PC-9 (cell line): Measurements from ENCODE around the gene FGF1. TPM values are rescaled to one million over a fixed set of nuclear protein-coding genes. Genes with fewer than 3 reads are reported as not detected.
A peak's percentile ranks its signal among the peaks of the same experiment; 100 is the strongest.

Experiments used
- BruUV-seq: library from RNA; stranded (reverse); fragments of 400-500 nt; replicated peaks from 2 replicates; lab custom pipeline; 2021; lab: Mats Ljungman, UMichigan
- CTCF ChIA-PET: fragments of 300-600 bp; sonication (Branson Sonifier 250); formaldehyde crosslinking; loops from one replicate; lab custom pipeline; 2022; ENCODE audit warnings: antibody characterized with exemption; lab: Charles Lee
- POLR2A ChIA-PET: fragments of 300-600 bp; sonication (Branson Sonifier 250); formaldehyde crosslinking; loops from one replicate; lab custom pipeline; 2022; ENCODE audit warnings: antibody characterized with exemption; ENCODE audit not compliant: unreplicated experiment; lab: Charles Lee
- DNase-seq, 2 experiments: peaks; one replicate each; pipeline versions ENCODE4 v3.0.0 to v3.0.0-alpha.2; 2015 to 2022; ENCODE audit warnings: mixed read lengths in 1 of 2
- H2AFZ ChIP-seq: fragments of 200-600 bp; sonication (generic); 2 replicates; pipeline ENCODE4 v1.8.1; 2017; ENCODE audit warnings: antibody characterized with exemption
- H3F3A ChIP-seq: fragments of 200-600 bp; sonication (generic); 2 replicates; pipeline ENCODE4 v1.8.1; 2017; ENCODE audit warnings: antibody characterized with exemption, mild to moderate bottlenecking, low read depth; ENCODE audit not compliant: insufficient read depth
- H3K27ac ChIP-seq: fragments of 200-600 bp; sonication (generic); 2 replicates; pipeline ENCODE4 v1.6.1; 2016; ENCODE audit warnings: mixed run types
- H3K27me3 ChIP-seq: fragments of 200-600 bp; sonication (generic); 2 replicates; pipeline ENCODE4 v1.6.1; 2016; ENCODE audit warnings: low read depth, mixed run types; ENCODE audit not compliant: insufficient read depth
- H3K36me3 ChIP-seq: fragments of 200-600 bp; sonication (generic); 2 replicates; pipeline ENCODE4 v1.6.1; 2016; ENCODE audit warnings: low read depth, mixed run types
- H3K4me1 ChIP-seq: fragments of 200-600 bp; sonication (generic); replicated peaks from 2 replicates; pipeline ENCODE4 v1.6.1; 2016; ENCODE audit warnings: mixed run types; ENCODE audit not compliant: insufficient read depth
- H3K4me2 ChIP-seq: fragments of 200-600 bp; sonication (generic); 2 replicates; pipeline ENCODE4 v1.6.1; 2017; ENCODE audit warnings: mixed run types
- H3K4me3 ChIP-seq: fragments of 200-600 bp; sonication (generic); 2 replicates; pipeline ENCODE4 v1.6.1; 2016; ENCODE audit warnings: mixed run types
- H3K79me2 ChIP-seq: fragments of 200-600 bp; sonication (generic); 2 replicates; pipeline ENCODE4 v1.6.1; 2017; ENCODE audit warnings: low read depth, mixed run types
- H3K9me2 ChIP-seq: fragments of 200-600 bp; sonication (generic); 2 replicates; pipeline ENCODE4 v1.8.1; 2017; ENCODE audit warnings: mild to moderate bottlenecking; ENCODE audit not compliant: insufficient read depth
- H3K9me3 ChIP-seq: fragments of 200-600 bp; sonication (generic); 2 replicates; pipeline ENCODE4 v1.8.1; 2016; ENCODE audit warnings: low read depth; ENCODE audit not compliant: insufficient read depth
- H4K20me1 ChIP-seq: fragments of 200-600 bp; sonication (generic); 2 replicates; pipeline ENCODE4 v1.8.1; 2017; ENCODE audit not compliant: insufficient read depth
- EZH2 ChIP-seq: fragments of 200-600 bp; sonication (generic); IDR thresholded peaks from 2 replicates; pipeline ENCODE4 v1.8.0; 2017; ENCODE audit warnings: antibody characterized with exemption, low read depth
- intact Hi-C: fragments of 100-400 bp; cut with micrococcal nuclease; formaldehyde crosslinking; loops from one replicate; pipeline ENCODE4 v1.10.0; 2022; ENCODE audit not compliant: unreplicated experiment
- total RNA-seq: library from RNA; stranded (reverse); gene quantifications from 2 replicates; pipeline ENCODE4 v1.2.3, GENCODE V29; 2021
- TF ChIP-seq, protein P1 (sequence below): fragments of 200-600 bp; sonication (generic); conservative IDR thresholded peaks from 2 replicates; pipeline ENCODE4 v1.6.1; 2017; ENCODE audit warnings: mixed run types, antibody characterized with exemption, mild to moderate bottlenecking, moderate library complexity

The FGF1 gene
- total RNA-seq, 1 experiment from 2014 or later = 0.44 TPM

GRCh38 chr5:142657446-142657845, 28.4 kb downstream of the FGF1 start:
- Histone ChIP-seq H3K4me3 (no peak overlapping the region), H3K4me2 (no peak overlapping the region), H3K27ac (no peak overlapping the region), H3F3A (no peaks in the 10 kb centered on the region; the same call in 1 of the 2 replicates), H3K79me2 (no peaks in the 10 kb centered on the region), H4K20me1 (no peaks in the 10 kb centered on the region), H2AFZ (no peak overlapping the region), H3K36me3 (no peaks in the 10 kb centered on the region), H3K27me3 (no peaks in the 10 kb centered on the region), H3K9me2 (no peaks in the 10 kb centered on the region), H3K4me1 (no peaks in the 10 kb centered on the region), H3K9me3 (no peaks in the 10 kb centered on the region)
- DNase-seq = no peak
- CTCF ChIA-PET = interaction anchor here (0.7 kb wide), 1 partner anchor 303 kb away, joined by 5 read pairs; no protein-coding TSS in a partner anchor
- POLR2A ChIA-PET = no interaction called here
- TF ChIP-seq, protein P1, sequence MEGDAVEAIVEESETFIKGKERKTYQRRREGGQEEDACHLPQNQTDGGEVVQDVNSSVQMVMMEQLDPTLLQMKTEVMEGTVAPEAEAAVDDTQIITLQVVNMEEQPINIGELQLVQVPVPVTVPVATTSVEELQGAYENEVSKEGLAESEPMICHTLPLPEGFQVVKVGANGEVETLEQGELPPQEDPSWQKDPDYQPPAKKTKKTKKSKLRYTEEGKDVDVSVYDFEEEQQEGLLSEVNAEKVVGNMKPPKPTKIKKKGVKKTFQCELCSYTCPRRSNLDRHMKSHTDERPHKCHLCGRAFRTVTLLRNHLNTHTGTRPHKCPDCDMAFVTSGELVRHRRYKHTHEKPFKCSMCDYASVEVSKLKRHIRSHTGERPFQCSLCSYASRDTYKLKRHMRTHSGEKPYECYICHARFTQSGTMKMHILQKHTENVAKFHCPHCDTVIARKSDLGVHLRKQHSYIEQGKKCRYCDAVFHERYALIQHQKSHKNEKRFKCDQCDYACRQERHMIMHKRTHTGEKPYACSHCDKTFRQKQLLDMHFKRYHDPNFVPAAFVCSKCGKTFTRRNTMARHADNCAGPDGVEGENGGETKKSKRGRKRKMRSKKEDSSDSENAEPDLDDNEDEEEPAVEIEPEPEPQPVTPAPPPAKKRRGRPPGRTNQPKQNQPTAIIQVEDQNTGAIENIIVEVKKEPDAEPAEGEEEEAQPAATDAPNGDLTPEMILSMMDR = no peak
- no peak for TF ChIP-seq EZH2
- BruUV-seq = no TSS peak
- intact Hi-C loops = loop anchor here (5.0 kb wide), 1 partner anchor 1535 kb away; no protein-coding TSS in a partner anchor

GRCh38 chr5:142655339-142656267, 30.3 kb downstream of the FGF1 start:
- BruUV-seq = no TSS peak
- no peaks in the 10 kb centered on the region; the same call in 1 of the 2 replicates for H3F3A ChIP-seq
- intact Hi-C loops = loop anchor here (1.0 to 5.0 kb wide), 6 partner anchors 44 to 1537 kb away; no protein-coding TSS in a partner anchor
- H3K27ac ChIP-seq = no peak overlapping the region
- H3K9me2 ChIP-seq = no peaks in the 10 kb centered on the region
- DNase-seq = peak; percentile 52 to 78
- no peak overlapping the region for H3K4me2 ChIP-seq
- H3K4me1 ChIP-seq = no peaks in the 10 kb centered on the region
- ChIA-PET POLR2A (no interaction called here), CTCF (interaction anchor here (0.5 to 1.5 kb wide), 14 partner anchors 10 to 765 kb away, joined by 3 to 32 read pairs (median 6); no protein-coding TSS in a partner anchor)
- TF ChIP-seq, protein P1 = peak; percentile 97
- TF ChIP-seq EZH2 = no peak
- no peaks in the 10 kb centered on the region for H3K9me3 ChIP-seq
- no peaks in the 10 kb centered on the region for H3K27me3 ChIP-seq
- H2AFZ ChIP-seq = no peak overlapping the region
- no peak overlapping the region for H3K4me3 ChIP-seq
- H3K36me3 ChIP-seq = no peaks in the 10 kb centered on the region
- no peaks in the 10 kb centered on the region for H4K20me1 ChIP-seq
- H3K79me2 ChIP-seq = no peaks in the 10 kb centered on the region

- intact Hi-C loops = loop anchor here (1.0 to 5.0 kb wide), 6 partner anchors 43 to 1538 kb away; no protein-coding TSS in a partner anchor
- Histone ChIP-seq H3K27me3 (no peaks in the 10 kb centered on the region), H3K79me2 (no peaks in the 10 kb centered on the region), H4K20me1 (no peaks in the 10 kb centered on the region), H3F3A (no peaks in the 10 kb centered on the region; the same call in 1 of the 2 replicates), H3K9me2 (no peaks in the 10 kb centered on the region), H3K36me3 (no peaks in the 10 kb centered on the region), H3K27ac (no peak overlapping the region), H2AFZ (no peak overlapping the region), H3K9me3 (no peaks in the 10 kb centered on the region), H3K4me2 (no peak overlapping the region), H3K4me3 (no peak overlapping the region), H3K4me1 (no peaks in the 10 kb centered on the region)
- ChIA-PET CTCF (interaction anchor here (1.0 to 1.5 kb wide), 3 partner anchors 43 to 59 kb away, joined by 3 to 13 read pairs (median 7); no protein-coding TSS in a partner anchor), POLR2A (no interaction called here)
- BruUV-seq = no TSS peak
- TF ChIP-seq, protein P1 = no peak
- no peak for TF ChIP-seq EZH2
- no peak for DNase-seq
These were observed 31.3 kb downstream of the FGF1 start for GRCh38 chr5:142654578-142655058.
